Endothelial cell (in vitro differentiated cells): ENCODE data around the gene ZNF584. TPM values are rescaled to one million over a fixed set of nuclear protein-coding genes. Genes with fewer than 3 reads are reported as not detected.
A peak's percentile ranks its signal among the peaks of the same experiment; 100 is the strongest.

Experiments used
- DNase-seq: peaks from one replicate; pipeline ENCODE4 v3.0.0; 2021; ENCODE audit warnings: low spot score
- H3K27ac Mint-ChIP-seq: one replicate; pipeline ENCODE4 v1.8.0; 2021; ENCODE audit warnings: mixed read lengths, inconsistent platforms; ENCODE audit not compliant: unreplicated experiment
- H3K27me3 Mint-ChIP-seq: one replicate; pipeline ENCODE4 v1.8.0; 2021; ENCODE audit warnings: mild to moderate bottlenecking, moderate library complexity, mixed read lengths, inconsistent platforms; ENCODE audit not compliant: unreplicated experiment
- H3K36me3 Mint-ChIP-seq: one replicate; pipeline ENCODE4 v1.8.0; 2021; ENCODE audit warnings: mild to moderate bottlenecking, low read depth, mixed read lengths, inconsistent platforms; ENCODE audit not compliant: unreplicated experiment
- H3K4me1 Mint-ChIP-seq: one replicate; pipeline ENCODE4 v1.8.0; 2021; ENCODE audit warnings: mild to moderate bottlenecking, mixed read lengths, inconsistent platforms; ENCODE audit not compliant: unreplicated experiment
- H3K4me3 Mint-ChIP-seq: one replicate; pipeline ENCODE4 v1.8.0; 2021; ENCODE audit warnings: mild to moderate bottlenecking, mixed read lengths, inconsistent platforms; ENCODE audit not compliant: unreplicated experiment
- H3K9me3 Mint-ChIP-seq: one replicate; pipeline ENCODE4 v1.8.0; 2021; ENCODE audit warnings: mixed read lengths, inconsistent platforms; ENCODE audit not compliant: unreplicated experiment
- CTCF ChIP-seq: fragments of 200-600 bp; sonication (generic); IDR thresholded peaks from one replicate; pipeline ENCODE4 v1.5.0; 2021; ENCODE audit warnings: antibody characterized with exemption; ENCODE audit not compliant: unreplicated experiment
- total RNA-seq: library from RNA; stranded (reverse); fragmentation: NEBNext Ultra II Directional; extraction: Animal tissue kit (Norgen Biotek cat#: 25700); gene quantifications from one replicate; pipeline ENCODE4 v1.2.1, GENCODE V29; 2021; ENCODE audit not compliant: unreplicated experiment

The ZNF584 gene
- total RNA-seq, 1 donor from 2014 or later, result 6.0 TPM

- H3K4me1 Mint-ChIP-seq, result peaks cover 20% of the 10 kb centered on the region
- H3K36me3 Mint-ChIP-seq, result peaks cover 22% of the 10 kb centered on the region
- H3K27me3 Mint-ChIP-seq, result peaks cover 6% of the 10 kb centered on the region
- H3K27ac Mint-ChIP-seq, result peak within 1 kb of the TSS; percentile 95
- H3K4me3 Mint-ChIP-seq, result peak within 1 kb of the TSS; percentile 97
- peak; percentile 91 for DNase-seq
- no peaks in the 10 kb centered on the region for H3K9me3 Mint-ChIP-seq
- no peak for TF ChIP-seq CTCF
Observed at GRCh38 chr19:58386576-58387337, 21.7 kb upstream of the ZNF584 start, which contains the start of gene RPS5. RPS5 (plus strand) TSS chr19:58387269; CDS start chr19:58388138, 869 bp downstream.

GRCh38 chr19:58387338-58388174 lies 20.9 kb upstream of the ZNF584 start:
- DNase-seq, result peak; percentile 4
- no peak for TF ChIP-seq CTCF
- H3K27ac Mint-ChIP-seq, result peak overlapping the region; percentile 95
- peaks cover 17% of the 10 kb centered on the region for H3K4me1 Mint-ChIP-seq
- H3K36me3 Mint-ChIP-seq, result peaks cover 22% of the 10 kb centered on the region
- no peaks in the 10 kb centered on the region for H3K9me3 Mint-ChIP-seq
- peak overlapping the region; percentile 97 for H3K4me3 Mint-ChIP-seq
- peaks cover 6% of the 10 kb centered on the region for H3K27me3 Mint-ChIP-seq

GRCh38 chr19:58388175-58388526 lies 20.3 kb upstream of the ZNF584 start:
- Mint-ChIP-seq H3K27me3 (peaks cover 6% of the 10 kb centered on the region), H3K9me3 (no peaks in the 10 kb centered on the region), H3K4me1 (peaks cover 17% of the 10 kb centered on the region), H3K27ac (peak overlapping the region; percentile 95), H3K4me3 (peak overlapping the region; percentile 97), H3K36me3 (peaks cover 27% of the 10 kb centered on the region)
- no peak for TF ChIP-seq CTCF
- DNase-seq, result no peak

GRCh38 chr19:58392945-58393724 lies 15.3 kb upstream of the ZNF584 start:
- Mint-ChIP-seq H3K4me3 (peak overlapping the region; percentile 54), H3K27me3 (peaks cover 8% of the 10 kb centered on the region), H3K27ac (no peak overlapping the region), H3K4me1 (peaks cover 2% of the 10 kb centered on the region), H3K36me3 (peaks cover 33% of the 10 kb centered on the region), H3K9me3 (no peaks in the 10 kb centered on the region)
- no peak for TF ChIP-seq CTCF
- no peak for DNase-seq
